Measurements from ENCODE around the gene KLHL26.

DNA sequence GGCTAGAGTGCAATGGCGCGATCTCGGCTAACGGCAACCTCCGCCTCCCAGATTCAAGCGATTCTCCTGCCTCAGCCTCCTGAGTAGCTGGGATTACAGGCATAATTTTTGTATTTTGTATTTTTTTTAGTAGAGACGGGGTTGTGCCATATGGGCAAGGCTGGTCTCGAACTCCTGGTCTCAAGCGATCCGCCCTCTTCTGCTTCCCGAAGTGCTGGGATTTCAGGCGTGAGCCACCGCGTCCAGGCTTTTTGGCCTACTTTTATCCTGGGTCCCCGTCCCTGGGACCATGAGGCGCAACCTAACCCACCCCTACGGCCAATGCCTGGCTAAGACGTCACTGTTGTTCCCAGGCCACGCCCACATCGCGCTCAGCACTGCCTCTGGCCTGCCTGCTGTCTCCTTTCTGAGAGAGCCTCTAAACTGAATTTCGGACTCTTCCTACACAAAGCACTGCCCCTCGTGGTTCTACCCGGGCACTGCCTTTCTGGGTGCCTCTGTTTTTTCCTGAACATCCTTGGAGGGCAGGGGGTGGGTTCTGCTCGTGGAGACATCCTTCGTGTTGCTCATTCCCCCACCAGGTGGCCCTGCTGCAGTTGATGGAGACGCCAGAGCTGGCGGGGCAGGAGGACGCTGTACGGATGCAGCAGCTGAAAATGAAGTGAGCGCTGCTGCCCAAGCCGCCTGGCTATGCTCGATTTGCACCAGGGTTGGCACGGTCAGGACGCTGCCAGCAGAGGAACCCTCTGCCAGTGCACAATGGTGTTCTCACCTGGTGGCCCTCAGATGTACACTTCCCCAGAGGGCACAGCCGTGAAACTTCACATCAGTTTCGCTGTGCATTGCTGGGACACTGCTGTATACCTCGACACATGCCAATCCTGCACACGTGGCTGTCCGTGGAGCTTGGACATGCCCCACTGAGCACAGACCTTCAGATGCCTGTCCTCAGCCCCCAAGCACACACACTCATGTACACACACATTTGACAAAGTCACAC, 46.3 kb upstream of the KLHL26 start:
- TF ChIP-seq, protein P1, sequence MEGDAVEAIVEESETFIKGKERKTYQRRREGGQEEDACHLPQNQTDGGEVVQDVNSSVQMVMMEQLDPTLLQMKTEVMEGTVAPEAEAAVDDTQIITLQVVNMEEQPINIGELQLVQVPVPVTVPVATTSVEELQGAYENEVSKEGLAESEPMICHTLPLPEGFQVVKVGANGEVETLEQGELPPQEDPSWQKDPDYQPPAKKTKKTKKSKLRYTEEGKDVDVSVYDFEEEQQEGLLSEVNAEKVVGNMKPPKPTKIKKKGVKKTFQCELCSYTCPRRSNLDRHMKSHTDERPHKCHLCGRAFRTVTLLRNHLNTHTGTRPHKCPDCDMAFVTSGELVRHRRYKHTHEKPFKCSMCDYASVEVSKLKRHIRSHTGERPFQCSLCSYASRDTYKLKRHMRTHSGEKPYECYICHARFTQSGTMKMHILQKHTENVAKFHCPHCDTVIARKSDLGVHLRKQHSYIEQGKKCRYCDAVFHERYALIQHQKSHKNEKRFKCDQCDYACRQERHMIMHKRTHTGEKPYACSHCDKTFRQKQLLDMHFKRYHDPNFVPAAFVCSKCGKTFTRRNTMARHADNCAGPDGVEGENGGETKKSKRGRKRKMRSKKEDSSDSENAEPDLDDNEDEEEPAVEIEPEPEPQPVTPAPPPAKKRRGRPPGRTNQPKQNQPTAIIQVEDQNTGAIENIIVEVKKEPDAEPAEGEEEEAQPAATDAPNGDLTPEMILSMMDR (IDR thresholded peaks at IDR 0.05) = no peak
- no peak for TF ChIP-seq POLR2AphosphoS5 (IDR thresholded peaks at IDR 0.05)
